SK-N-SH (cell line): Measurements from ENCODE around the gene ETS1. TPM values are rescaled to one million over a fixed set of nuclear protein-coding genes. Genes with fewer than 3 reads are reported as not detected.

Experiments used
- CTCF ChIA-PET: fragments of 300-600, 350-600 bp; formaldehyde crosslinking; extraction: SDS; loops from one replicate; lab custom pipeline; 2021; lab: Yijun Ruan, JAX
- POLR2A ChIA-PET: fragments of 350-600 bp; sonication (Branson Sonifier 250); formaldehyde crosslinking; extraction: SDS; loops from one replicate; lab custom pipeline; 2020; ENCODE audit warnings: antibody characterized with exemption, inconsistent platforms; lab: Yijun Ruan, JAX
- DNase-seq: peaks from one replicate; pipeline ENCODE4 v3.0.0; 2012
- H2AFZ ChIP-seq: fragments of 200-600 bp; sonication (generic); 2 replicates; pipeline ENCODE4 v1.8.1; 2016; ENCODE audit warnings: antibody characterized with exemption, mild to moderate bottlenecking, low read depth
- H3F3A ChIP-seq: fragments of 200-600 bp; sonication (generic); replicated peaks from 2 replicates; pipeline ENCODE3; 2016; ENCODE audit warnings: antibody characterized with exemption, mild to moderate bottlenecking; ENCODE audit not compliant: insufficient read depth
- H3K27ac ChIP-seq, 2 experiments: fragments of 200-500 bp in 1 of 2; fragments of 200-600 bp in 1 of 2; sonication (Bioruptor generic) in 1 of 2; sonication (generic), shearing (Covaris generic) in 1 of 2; 2 replicates each; pipeline versions ENCODE4 v1.5.1 to v1.6.1; 2014 to 2016; ENCODE audit warnings: low read depth in 2 of 2, inconsistent platforms in 1 of 2, low read length in 1 of 2, mild to moderate bottlenecking in 1 of 2, mixed read lengths in 1 of 2
- H3K27me3 ChIP-seq: fragments of 200-600 bp; sonication (generic), shearing (Covaris generic); 2 replicates; pipeline ENCODE4 v1.6.1; 2016; ENCODE audit warnings: mixed run types; ENCODE audit not compliant: insufficient read depth
- H3K36me3 ChIP-seq, 2 experiments: fragments of 200-500 bp in 1 of 2; fragments of 200-600 bp in 1 of 2; sonication (Bioruptor generic) in 1 of 2; sonication (generic) in 1 of 2; replicated peaks in 1 of 2; 2 replicates each; pipeline versions ENCODE3 to v1.5.1; 2014 to 2016; ENCODE audit warnings: low read length in 1 of 2, mild to moderate bottlenecking in 1 of 2; ENCODE audit not compliant: insufficient read depth in 2 of 2, control insufficient read depth in 1 of 2
- H3K4me1 ChIP-seq, 2 experiments: fragments of 200-500 bp in 1 of 2; fragments of 200-600 bp in 1 of 2; sonication (Bioruptor generic) in 1 of 2; sonication (generic), shearing (Covaris generic) in 1 of 2; 2 replicates each; pipeline versions ENCODE4 v1.5.1 to v1.6.1; 2014 to 2016; ENCODE audit warnings: low read depth in 1 of 2, low read length in 1 of 2, mixed run types in 1 of 2; ENCODE audit not compliant: insufficient read depth in 2 of 2, control insufficient read depth in 1 of 2
- H3K4me2 ChIP-seq: fragments of 200-600 bp; sonication (generic), shearing (Covaris generic); 2 replicates; pipeline ENCODE4 v1.6.1; 2017; ENCODE audit warnings: mixed run types
- H3K4me3 ChIP-seq, 2 experiments: fragments of 200-500 bp in 1 of 2; fragments of 200-600 bp in 1 of 2; sonication (Bioruptor generic) in 1 of 2; sonication (generic), shearing (Covaris generic) in 1 of 2; 2 replicates each; pipeline versions ENCODE4 v1.5.1 to v1.8.1; 2014 to 2016; ENCODE audit warnings: low read depth in 2 of 2, inconsistent platforms in 1 of 2, low read length in 1 of 2, mild to moderate bottlenecking in 1 of 2, mixed read lengths in 1 of 2, moderate library complexity in 1 of 2
- H3K79me2 ChIP-seq: fragments of 200-600 bp; sonication (generic); 2 replicates; pipeline ENCODE4 v1.8.1; 2017; ENCODE audit warnings: mild to moderate bottlenecking; ENCODE audit not compliant: insufficient read depth
- H3K9ac ChIP-seq: fragments of 200-600 bp; sonication (generic); 2 replicates; pipeline ENCODE4 v1.6.1; 2017; ENCODE audit warnings: mixed run types
- H3K9me2 ChIP-seq: fragments of 200-600 bp; sonication (generic); 2 replicates; pipeline ENCODE4 v1.6.1; 2017; ENCODE audit warnings: mixed run types
- H3K9me3 ChIP-seq: fragments of 200-600 bp; sonication (generic); 2 replicates; pipeline ENCODE4 v1.6.1; 2017; ENCODE audit warnings: mixed run types, mild to moderate bottlenecking, moderate library complexity
- H4K20me1 ChIP-seq: fragments of 200-600 bp; sonication (generic); 2 replicates; pipeline ENCODE4 v1.6.1; 2017; ENCODE audit warnings: mild to moderate bottlenecking, mixed run types; ENCODE audit not compliant: insufficient read depth
- CTCF ChIP-seq: fragments of 200-600 bp; sonication (generic); IDR thresholded peaks from 2 replicates; pipeline ENCODE4 v1.6.1; 2017; ENCODE audit warnings: antibody characterized with exemption, mild to moderate bottlenecking, moderate library complexity
- ELF1 ChIP-seq: IDR thresholded peaks from 2 replicates; pipeline ENCODE4 v1.4.0; 2012
- EP300 ChIP-seq, 2 experiments: IDR thresholded peaks; 2 replicates each; pipeline versions ENCODE4 v1.4.0 to v1.6.1; 2012; ENCODE audit warnings: borderline replicate concordance in 1 of 2, low read depth in 1 of 2, low read length in 1 of 2
- EZH2phosphoT487 ChIP-seq: fragments of 200-600 bp; sonication (generic); IDR thresholded peaks from 2 replicates; pipeline ENCODE4 v1.6.1; 2017; ENCODE audit warnings: low read depth, mixed run types, mild to moderate bottlenecking, antibody characterized with exemption, moderate library complexity, borderline replicate concordance
- FOSL2 ChIP-seq: IDR thresholded peaks from 2 replicates; pipeline ENCODE4 v1.4.0; 2012; ENCODE audit warnings: low read depth, mild to moderate bottlenecking, moderate library complexity, borderline replicate concordance
- FOXJ3 ChIP-seq: sonication (generic); formaldehyde crosslinking; IDR thresholded peaks from 2 replicates; pipeline ENCODE4 v1.5.1; 2020; ENCODE audit warnings: mild to moderate bottlenecking, missing genetic modification reagents
- MAX ChIP-seq: IDR thresholded peaks from 2 replicates; pipeline ENCODE4 v1.4.0; 2012; ENCODE audit warnings: low read depth
- NFIC ChIP-seq: IDR thresholded peaks from 2 replicates; pipeline ENCODE4 v1.4.0; 2012; ENCODE audit warnings: borderline replicate concordance
- NRF1 ChIP-seq: IDR thresholded peaks from 2 replicates; pipeline ENCODE4 v1.6.1; 2012; ENCODE audit warnings: low read depth, mild to moderate bottlenecking, low read length
- RAD21 ChIP-seq: IDR thresholded peaks from 2 replicates; pipeline ENCODE4 v1.6.1; 2012; ENCODE audit warnings: mild to moderate bottlenecking, low read length
- RCOR1 ChIP-seq: fragments of 150-350 bp; IDR thresholded peaks from 2 replicates; pipeline ENCODE4 v1.6.1; 2017; ENCODE audit warnings: antibody characterized with exemption, low read length
- RFX5 ChIP-seq: IDR thresholded peaks from 2 replicates; pipeline ENCODE4 v1.6.1; 2012; ENCODE audit warnings: mild to moderate bottlenecking, improper control_type of control experiment, low read length
- TCF12 ChIP-seq: IDR thresholded peaks from 2 replicates; pipeline ENCODE4 v1.4.0; 2012
- TEAD4 ChIP-seq: IDR thresholded peaks from 2 replicates; pipeline ENCODE4 v1.4.0; 2012; ENCODE audit warnings: mild to moderate bottlenecking, borderline replicate concordance; ENCODE audit not compliant: insufficient read depth
- YY1 ChIP-seq: IDR thresholded peaks from 2 replicates; pipeline ENCODE4 v1.4.0; 2012; ENCODE audit warnings: low read depth, mild to moderate bottlenecking
- WGBS: methylation state at CpG from one replicate; pipeline ENCODE4 v1.1.6; 2017; ENCODE audit warnings: low lambda C conversion rate; 5-methylcytosine and 5-hydroxymethylcytosine counted together
- polyA plus RNA-seq, 3 experiments: library from polyadenylated mRNA; depleted of rRNA; stranded (reverse); fragments of >200 nt; gene quantifications; 2 replicates each; pipeline ENCODE4 v1.2.3, GENCODE V29; 2012
- TF ChIP-seq, protein P1 (sequence below): IDR thresholded peaks from 2 replicates; pipeline ENCODE4; 2012
- TF ChIP-seq, protein P2 (sequence below): IDR thresholded peaks from 2 replicates; pipeline ENCODE4 v1.6.1; 2012; ENCODE audit warnings: mild to moderate bottlenecking, low read depth, low read length, moderate library complexity

Gene ETS1
- polyA plus RNA-seq, 1 of the 3 experiments (the other 2 are of a cell fraction): 14.5 TPM

- H3K36me3 ChIP-seq: no peaks in the 10 kb centered on the region
- no peaks in the 10 kb centered on the region for H3K9me2 ChIP-seq
- H2AFZ ChIP-seq: no peak overlapping the region
- WGBS: 96% methylated on average over 2 of the region's 2 CpGs
- H3K4me3 ChIP-seq: no peak overlapping the region
- H3K27me3 ChIP-seq: no peaks in the 10 kb centered on the region
- no peak overlapping the region for H3K27ac ChIP-seq
- TF ChIP-seq NRF1 (no peak), TEAD4 (no peak), RFX5 (no peak), EP300 (IDR thresholded peaks at IDR 0.05; ENCODE audit: borderline replicate concordance in 1 of 2, low read depth in 1 of 2, low read length in 1 of 2) (no peak), RAD21 (no peak), CTCF (no peak)
- TF ChIP-seq, all 33 proteins: peak for 0
- Histone ChIP-seq H3K79me2 (no peaks in the 10 kb centered on the region), H3F3A (peaks cover 9% of the 10 kb centered on the region), H3K4me2 (no peak overlapping the region), H4K20me1 (no peaks in the 10 kb centered on the region), H3K9ac (no peak overlapping the region), H3K4me1 (peaks cover 3 to 6% of the 10 kb centered on the region in 2 experiments; a peak in 1 of 4 replicates), H3K9me3 (no peaks in the 10 kb centered on the region)
- DNase-seq: no peak
- CTCF ChIA-PET: interaction anchor here (0.6 to 2.4 kb wide), 2 partner anchors 11 to 363 kb away, joined by 3 to 8 read pairs; no protein-coding TSS in a partner anchor
- POLR2A ChIA-PET: no interaction called here
Observed at GRCh38 chr11:128531588-128531987, 55.8 kb downstream of the ETS1 start.

GRCh38 chr11:128530118-128531074 lies 57.0 kb downstream of the ETS1 start:
- peak overlapping the region; percentile 22; the same call in 1 of the 2 replicates for H2AFZ ChIP-seq
- 46% methylated on average over 7 of the region's 7 CpGs for WGBS
- H3K4me2 ChIP-seq: no peak overlapping the region
- H4K20me1 ChIP-seq: no peaks in the 10 kb centered on the region
- H3K36me3 ChIP-seq: no peaks in the 10 kb centered on the region
- H3K9ac ChIP-seq: no peak overlapping the region
- H3K4me3 ChIP-seq: no peak overlapping the region
- no peaks in the 10 kb centered on the region for H3K27me3 ChIP-seq
- H3F3A ChIP-seq: peaks cover 16% of the 10 kb centered on the region
- no peak for DNase-seq
- POLR2A ChIA-PET: no interaction called here
- no peaks in the 10 kb centered on the region for H3K79me2 ChIP-seq
- H3K9me2 ChIP-seq: no peaks in the 10 kb centered on the region
- CTCF ChIA-PET: interaction anchor here (0.7 to 2.4 kb wide), 2 partner anchors 13 to 373 kb away, joined by 3 to 8 read pairs; no protein-coding TSS in a partner anchor
- H3K27ac ChIP-seq: peak overlapping the region in 1 of 2 experiments; percentile 78; a peak in 2 of 4 replicates
- peaks cover 6 to 9% of the 10 kb centered on the region in 2 experiments; a peak in 2 of 4 replicates for H3K4me1 ChIP-seq
- no peaks in the 10 kb centered on the region for H3K9me3 ChIP-seq
- no peak for TF ChIP-seq FOXJ3 (CRISPR knock-in tag)
- TF ChIP-seq ELF1: no peak
- peak; percentile 90; the same call in 1 of the 2 replicates for TF ChIP-seq FOSL2
- TF ChIP-seq, protein P1, sequence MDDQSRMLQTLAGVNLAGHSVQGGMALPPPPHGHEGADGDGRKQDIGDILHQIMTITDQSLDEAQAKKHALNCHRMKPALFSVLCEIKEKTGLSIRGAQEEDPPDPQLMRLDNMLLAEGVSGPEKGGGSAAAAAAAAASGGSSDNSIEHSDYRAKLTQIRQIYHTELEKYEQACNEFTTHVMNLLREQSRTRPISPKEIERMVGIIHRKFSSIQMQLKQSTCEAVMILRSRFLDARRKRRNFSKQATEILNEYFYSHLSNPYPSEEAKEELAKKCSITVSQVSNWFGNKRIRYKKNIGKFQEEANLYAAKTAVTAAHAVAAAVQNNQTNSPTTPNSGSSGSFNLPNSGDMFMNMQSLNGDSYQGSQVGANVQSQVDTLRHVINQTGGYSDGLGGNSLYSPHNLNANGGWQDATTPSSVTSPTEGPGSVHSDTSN: peak; percentile 70
- peak in 1 of 2 experiments; percentile 68; a peak in 1 of 4 replicates for TF ChIP-seq EP300 (IDR thresholded peaks at IDR 0.05; ENCODE audit: borderline replicate concordance in 1 of 2, low read depth in 1 of 2, low read length in 1 of 2)
- TF ChIP-seq RCOR1: no peak
- TF ChIP-seq NFIC: peak; percentile 88
- peak; percentile 89 for TF ChIP-seq TCF12
- peak; percentile 39; the same call in 1 of the 2 replicates for TF ChIP-seq TEAD4
- TF ChIP-seq MAX: peak; percentile 74
- TF ChIP-seq NRF1: no peak
- no peak for TF ChIP-seq EZH2phosphoT487
- TF ChIP-seq, protein P2, sequence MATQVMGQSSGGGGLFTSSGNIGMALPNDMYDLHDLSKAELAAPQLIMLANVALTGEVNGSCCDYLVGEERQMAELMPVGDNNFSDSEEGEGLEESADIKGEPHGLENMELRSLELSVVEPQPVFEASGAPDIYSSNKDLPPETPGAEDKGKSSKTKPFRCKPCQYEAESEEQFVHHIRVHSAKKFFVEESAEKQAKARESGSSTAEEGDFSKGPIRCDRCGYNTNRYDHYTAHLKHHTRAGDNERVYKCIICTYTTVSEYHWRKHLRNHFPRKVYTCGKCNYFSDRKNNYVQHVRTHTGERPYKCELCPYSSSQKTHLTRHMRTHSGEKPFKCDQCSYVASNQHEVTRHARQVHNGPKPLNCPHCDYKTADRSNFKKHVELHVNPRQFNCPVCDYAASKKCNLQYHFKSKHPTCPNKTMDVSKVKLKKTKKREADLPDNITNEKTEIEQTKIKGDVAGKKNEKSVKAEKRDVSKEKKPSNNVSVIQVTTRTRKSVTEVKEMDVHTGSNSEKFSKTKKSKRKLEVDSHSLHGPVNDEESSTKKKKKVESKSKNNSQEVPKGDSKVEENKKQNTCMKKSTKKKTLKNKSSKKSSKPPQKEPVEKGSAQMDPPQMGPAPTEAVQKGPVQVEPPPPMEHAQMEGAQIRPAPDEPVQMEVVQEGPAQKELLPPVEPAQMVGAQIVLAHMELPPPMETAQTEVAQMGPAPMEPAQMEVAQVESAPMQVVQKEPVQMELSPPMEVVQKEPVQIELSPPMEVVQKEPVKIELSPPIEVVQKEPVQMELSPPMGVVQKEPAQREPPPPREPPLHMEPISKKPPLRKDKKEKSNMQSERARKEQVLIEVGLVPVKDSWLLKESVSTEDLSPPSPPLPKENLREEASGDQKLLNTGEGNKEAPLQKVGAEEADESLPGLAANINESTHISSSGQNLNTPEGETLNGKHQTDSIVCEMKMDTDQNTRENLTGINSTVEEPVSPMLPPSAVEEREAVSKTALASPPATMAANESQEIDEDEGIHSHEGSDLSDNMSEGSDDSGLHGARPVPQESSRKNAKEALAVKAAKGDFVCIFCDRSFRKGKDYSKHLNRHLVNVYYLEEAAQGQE: no peak
- TF ChIP-seq YY1: peak; percentile 78; the same call in 1 of the 2 replicates
